NCI-H2171 (cell line): Measurements from ENCODE around the gene PAQR3.
"Not testable (repeated sequence)": the region's sequence is repeated elsewhere in the genome, so short reads cannot be mapped to it uniquely, and the experiment has no call there.

Experiments
- DNase-seq: peaks from one replicate; lab custom pipeline; 2025; lab: John Stamatoyannopoulos, UW

The PAQR3 gene

DNA sequence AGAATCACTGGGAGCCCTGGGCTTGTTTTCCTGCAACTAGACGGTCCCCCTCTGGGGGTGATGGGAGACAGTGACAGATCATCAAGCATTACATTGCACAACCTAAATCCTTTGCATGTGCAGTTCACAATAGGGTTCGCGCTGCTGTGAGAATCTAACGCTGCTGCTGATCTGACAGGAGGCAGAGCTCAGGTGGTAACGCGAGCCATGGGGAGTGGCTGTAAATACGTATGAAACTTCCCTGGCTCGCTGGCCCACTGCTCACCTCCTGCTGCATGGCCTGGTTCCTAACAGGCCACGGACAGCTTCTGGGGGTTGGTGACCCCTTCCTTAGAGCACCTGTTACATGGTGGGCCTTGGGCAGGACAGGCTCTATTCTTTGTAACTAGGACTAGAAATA is 10.4 kb downstream of the PAQR3 start:
- no peak for DNase-seq

DNA sequence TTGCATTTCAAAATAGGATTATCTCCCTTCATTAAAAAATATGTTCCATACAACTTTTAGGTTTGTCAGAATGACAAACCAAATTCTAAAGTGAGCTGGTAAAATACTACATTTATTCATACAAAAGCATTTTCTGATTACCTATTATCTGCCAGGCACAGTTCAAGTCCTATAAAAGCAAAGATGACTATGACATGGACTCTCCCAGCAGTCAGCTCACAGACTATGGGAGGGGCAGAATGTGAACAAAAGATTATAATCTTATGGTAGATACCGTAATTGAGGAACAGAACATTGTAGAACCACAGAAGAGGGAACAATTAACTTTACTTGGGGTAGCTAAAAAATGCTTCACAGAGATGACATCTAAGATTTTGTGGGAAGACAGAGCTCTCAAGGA is 12.4 kb downstream of the PAQR3 start:
- no peak for DNase-seq

DNA sequence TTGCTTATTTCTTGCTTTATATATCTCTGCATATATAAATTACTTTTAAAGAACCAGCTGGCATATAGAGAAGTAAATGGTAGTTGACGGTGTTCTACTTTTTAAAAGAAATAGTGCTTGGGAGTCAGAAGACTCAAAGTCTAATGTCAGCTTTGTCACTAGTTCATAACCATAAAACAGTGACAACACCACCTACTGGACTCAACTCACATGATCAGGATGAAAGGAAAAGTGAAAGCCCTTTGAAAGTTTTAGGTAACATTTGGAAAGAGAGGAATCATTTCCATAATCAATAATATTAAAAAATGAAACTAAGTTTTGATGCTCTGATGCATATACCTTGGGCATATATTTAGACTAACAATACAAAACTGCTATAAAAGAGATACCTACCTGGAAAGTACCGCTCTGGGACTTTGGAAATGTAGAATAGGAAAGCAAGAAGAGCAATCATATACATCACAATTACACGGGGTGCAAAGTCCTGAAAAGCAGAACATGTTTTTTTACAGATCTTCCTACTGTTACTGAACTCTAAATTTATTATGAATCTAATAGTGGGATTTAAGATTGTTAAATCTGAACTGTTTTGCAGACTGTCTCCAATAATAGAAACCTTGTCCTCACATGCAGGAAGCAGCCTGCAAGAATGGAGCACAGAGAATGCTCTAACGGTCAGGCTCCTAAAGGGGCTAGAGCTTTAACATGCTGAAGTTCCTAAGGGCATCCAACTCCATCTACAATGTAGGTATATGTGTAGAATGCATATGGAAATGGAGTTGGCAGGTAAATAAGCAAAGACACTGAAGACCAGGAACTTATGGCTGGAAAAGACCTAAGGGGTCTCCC is 15.6 kb downstream of the PAQR3 start:
- DNase-seq = no peak

DNA sequence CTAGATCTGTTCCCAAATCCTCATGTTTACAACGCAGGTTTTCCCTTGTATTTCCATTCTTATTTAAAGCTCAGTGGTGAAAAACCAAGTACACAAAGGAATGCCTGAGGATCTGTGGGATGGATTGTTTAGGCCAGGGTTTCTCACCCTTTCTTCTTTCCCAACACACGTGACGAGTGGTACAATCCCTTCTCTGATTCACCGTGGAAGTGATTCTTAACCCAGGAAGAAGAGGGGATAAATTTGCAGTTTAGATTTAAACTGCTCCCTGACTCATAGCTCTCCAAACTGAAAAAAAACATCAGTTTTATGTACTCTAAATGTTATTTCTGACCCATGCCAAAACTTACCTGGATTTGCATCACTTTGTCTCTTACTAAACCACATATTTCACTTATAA is 17.0 kb downstream of the PAQR3 start:
- DNase-seq = no peak

DNA sequence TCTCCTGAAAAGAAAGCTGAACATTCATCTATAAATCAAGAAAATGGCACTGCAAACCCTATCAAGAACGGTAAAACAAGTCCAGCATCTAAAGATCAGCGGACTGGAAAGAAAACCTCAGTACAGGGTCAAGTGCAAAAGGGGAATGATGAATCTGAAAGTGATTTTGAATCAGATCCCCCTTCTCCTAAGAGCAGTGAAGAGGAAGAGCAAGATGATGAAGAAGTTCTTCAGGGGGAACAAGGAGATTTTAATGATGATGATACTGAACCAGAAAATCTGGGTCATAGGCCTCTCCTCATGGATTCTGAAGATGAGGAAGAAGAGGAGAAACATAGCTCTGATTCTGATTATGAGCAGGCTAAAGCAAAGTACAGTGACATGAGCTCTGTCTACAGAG is 28.6 kb downstream of the PAQR3 start:
- DNase-seq = no peak

DNA sequence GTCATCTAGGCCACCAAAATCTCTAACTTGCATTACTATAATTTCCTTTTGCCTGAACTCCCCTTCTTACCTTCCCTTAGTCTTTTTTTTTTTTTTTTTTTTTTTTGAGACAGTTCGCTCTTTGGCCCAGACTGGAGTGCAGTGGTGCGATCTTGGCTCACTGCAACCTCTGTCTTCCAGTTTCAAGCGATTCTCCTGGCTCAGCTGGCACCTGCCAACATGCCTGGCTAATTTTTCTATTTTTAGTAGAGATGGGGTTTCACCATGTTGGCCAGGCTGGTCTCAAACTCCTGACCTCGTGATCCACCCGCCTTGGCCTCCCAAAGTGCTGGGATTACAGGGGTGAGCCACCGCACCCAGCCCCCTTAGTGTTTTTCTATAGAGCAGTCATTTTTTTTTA is 30.3 kb downstream of the PAQR3 start:
- DNase-seq = not testable (repeated sequence)

DNA sequence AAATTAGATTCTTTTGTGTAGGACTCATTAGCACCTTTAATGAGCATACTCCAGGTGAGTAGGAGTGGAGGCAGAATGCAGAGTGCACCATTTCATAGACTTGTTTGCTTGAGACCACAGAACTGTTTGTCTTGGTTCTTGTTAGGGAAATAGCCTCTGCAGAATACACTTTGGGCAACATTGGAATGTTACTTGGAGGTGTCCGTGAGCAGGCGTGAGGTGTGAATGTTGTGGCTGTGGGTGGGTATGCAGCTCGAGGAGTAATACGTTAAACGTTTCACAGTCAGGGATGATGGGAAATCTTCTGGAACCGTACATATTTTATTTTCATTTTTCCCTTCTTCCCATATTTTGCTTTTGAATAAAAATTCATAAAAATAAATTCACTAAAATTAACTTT is 31.6 kb downstream of the PAQR3 start:
- DNase-seq = no peak

DNA sequence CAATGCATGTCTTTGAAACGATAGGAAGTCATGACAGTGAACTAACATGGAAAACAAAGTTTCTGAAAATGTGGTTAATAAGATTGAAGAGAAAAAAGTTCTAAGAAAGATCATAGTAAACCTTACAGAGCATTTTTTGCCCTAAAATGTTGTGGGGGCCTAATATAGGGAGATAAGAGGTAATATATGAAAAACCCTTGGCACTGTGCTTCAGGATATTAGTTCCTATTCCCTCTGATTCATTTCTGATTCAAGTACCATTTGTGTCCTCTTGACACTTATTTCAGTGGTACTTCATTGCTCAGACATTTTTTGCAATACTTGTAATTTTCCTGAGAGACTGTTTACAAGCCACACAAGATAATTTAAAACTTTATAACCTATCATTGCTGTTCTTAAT is 35.1 kb downstream of the PAQR3 start:
- no peak for DNase-seq

DNA sequence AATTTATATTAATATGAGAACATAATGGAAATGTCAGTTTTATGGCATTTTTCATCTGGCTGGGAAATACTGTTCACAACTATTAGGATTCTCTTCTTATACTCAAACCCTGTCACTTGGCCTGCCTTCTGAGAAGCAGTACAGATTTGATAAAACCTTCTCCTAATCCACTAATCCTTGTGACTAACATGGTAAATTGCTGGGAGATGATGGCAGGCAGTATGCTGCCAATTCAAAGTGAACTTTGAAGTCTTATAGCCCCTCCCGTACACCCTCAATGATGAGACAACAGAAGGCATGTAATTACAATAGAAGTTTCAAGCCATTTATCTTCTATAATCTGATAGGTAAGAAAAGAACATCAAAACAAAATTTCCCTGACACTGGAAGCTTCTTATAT is 36.9 kb downstream of the PAQR3 start:
- DNase-seq = no peak

DNA sequence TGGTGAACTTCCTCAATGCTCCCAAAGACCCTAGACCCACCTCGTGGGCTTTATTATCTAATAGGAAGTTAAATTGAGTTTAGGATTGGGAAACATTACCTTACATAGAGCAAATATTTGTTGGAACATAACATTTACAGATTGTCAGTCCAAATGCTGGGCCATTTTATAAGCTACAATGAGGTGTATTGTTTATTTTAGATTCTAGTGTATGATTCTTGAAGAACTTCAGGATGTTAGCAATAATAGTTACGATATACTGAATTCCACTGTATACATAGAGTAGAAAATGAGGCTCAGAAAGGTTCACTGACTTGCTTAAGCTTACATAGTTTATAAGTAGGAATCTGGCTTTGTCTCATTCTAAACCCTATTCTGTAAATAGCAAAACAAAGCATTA is 37.4 kb downstream of the PAQR3 start:
- no peak for DNase-seq

DNA sequence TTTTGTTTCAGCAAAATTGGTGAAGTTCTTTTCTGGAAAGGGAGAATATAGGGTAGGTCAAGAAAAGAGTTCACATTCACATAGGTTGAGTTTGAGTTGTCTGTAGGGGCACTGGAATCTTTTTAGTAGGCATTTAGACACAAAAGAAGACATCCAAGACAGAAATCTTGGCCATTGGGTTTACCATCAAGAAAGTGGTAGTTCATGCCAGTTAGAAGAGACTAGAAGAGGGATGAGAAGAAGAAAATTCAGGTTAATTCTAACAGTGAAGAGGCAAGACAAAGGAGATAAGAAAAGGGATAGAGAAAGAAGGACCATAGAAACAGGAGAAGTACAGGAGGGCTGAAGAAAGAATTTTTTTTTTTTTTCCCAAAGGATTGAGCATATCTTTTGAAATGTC is 39.9 kb downstream of the PAQR3 start:
- no peak for DNase-seq

DNA sequence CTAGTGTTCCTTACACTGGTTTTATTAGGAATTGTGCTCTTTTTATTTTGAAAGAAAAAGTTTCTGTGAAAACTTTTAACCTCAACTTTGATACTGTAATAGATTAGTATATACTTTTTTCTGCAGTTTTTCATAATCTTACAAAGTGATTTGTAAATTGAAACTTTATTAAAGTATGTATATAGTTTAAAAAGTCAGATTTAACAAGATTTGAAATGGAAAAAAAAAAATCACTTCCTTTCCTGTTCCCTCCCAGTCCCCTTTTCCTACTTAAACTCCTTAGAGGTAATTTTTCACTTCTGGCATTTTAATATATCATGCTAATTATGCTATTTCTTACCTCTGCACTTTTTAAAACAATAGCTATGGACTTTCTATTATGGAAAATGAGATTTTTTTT is 49.3 kb downstream of the PAQR3 start:
- no peak for DNase-seq

DNA sequence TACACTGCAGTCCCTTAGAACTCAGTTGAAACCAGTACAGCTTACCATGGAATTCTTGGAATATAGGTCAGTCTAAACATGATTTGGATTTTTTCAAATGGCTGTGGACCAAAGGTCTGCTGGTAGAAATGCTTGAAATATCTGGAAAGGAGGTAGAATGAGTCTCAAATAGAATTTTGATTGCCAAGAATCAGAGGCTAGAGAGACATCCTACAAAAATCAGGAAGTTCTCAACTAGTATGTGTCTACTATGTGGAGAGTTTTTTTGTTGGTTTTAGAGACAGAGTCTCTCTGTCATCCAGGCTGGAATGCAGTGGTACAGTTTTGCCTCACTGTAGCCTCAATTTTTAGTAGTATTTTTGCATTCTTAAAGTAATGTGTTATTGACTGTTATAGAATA is 53.6 kb downstream of the PAQR3 start:
- DNase-seq = no peak

DNA sequence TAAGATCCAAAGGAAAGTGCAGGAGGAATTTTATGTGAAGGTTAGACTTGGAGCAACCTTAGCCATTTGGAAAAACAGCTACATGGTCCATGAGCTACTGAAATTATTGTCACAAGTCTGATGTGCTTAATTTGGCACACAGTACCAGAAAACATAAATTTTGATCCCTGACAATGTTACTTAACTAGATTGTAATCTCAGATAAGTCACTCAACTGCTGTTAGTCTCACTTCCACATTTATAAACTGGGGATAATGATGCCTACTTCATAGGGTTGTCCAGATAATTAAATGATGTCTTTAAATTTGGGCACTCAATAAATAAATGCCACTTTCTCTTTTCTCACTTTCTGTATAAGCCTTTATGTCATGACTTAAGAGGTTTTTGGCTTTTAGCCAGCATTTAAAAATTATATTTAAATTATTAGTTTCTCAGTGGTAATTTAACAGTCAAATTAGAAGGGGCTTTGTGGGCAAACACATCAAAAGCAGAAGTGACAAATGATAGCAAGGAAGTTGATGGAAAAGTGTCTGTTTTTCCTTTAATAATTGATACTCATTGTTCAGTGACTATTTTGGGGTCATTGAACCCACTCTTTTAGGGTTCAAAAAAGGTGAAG is 58.3 kb downstream of the PAQR3 start:
- DNase-seq = no peak

DNA sequence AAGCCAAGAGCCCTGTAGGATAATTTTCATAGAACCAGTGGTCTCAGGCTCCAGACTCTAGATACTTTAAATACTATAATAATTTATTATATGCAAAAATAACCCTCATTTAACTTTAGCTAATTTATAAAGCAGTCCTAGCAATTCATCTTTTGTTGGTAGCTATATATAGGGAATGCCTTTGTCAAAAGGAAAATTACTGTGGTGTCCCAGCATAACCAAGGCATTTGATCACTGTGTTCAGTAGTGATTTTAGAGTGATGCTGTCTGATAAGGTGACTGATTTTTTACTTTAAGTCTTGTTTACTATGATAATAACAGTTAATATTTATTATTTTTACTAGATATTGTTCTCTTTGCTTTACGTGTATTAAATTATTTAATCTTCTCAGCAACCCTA is 61.2 kb downstream of the PAQR3 start:
- no peak for DNase-seq

DNA sequence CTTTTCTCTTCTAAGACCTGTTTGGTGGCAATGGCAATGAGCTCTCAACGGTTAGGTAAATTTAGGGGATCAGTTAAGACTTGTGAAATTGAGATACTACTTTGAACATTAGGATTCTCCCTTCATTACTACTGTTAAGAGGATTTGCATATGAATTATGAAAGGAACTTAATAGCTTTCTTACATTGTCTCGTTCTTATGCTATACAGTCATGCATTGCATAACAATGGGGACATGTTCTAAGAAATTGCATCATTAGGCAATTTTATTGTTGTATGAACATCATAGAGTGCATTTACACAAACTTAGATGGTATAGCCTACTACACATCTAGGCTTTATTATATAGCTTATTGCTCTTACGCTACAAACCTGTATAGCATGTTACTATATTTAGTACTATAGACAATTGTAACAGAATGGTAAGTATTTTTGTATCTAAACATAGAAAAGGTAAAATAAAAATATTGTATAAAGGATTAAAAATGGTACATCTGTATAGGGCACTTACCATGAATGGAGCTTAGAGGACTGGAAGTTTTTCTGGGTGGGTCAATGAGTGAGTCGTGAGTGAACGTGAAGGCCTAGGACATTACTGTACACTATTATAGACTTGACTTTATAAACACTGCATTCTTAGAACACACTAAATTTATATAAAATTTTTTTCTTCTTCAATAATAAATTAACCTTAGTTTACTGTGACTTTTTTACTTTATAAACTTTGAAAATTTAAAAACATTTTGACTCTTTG is 62.5 kb downstream of the PAQR3 start:
- DNase-seq = no peak

DNA sequence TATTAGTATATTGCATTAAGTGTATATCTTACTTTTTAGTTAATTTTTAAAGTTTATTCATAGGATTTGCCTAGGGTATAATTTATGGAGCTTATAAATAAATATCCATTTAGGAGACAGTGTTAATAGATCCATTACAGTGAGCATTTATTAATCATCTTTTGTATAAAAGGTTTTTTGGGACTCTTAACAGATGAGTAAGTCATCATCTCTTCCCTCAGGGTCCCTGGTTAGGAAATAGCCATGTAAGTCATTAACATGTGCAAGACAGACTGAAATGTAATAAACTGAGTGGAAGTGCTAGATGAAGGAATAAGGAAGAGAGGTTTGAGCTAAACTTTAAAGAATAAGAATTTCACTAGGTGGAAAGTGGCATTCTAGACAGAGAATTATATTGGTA is 69.2 kb downstream of the PAQR3 start:
- DNase-seq = no peak

DNA sequence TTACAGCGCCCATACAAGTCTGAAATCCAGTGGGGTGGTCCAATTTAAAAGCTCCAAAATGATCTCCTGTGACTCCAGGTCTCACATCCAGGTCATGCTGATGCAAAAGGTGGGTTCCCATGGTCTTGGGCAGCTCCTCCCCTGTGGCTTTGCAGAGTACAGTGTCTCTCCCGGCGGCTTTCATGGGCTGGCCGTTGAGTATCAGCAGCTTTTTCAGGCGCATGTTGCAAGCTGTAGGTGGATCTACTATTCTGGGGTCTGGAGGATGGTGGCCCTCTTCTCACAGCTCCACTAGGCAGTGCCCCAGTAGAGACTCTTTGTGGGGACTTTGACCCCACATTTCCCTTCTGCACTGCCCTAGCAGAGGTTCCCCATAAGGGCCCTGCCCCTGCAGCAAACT is 70.5 kb downstream of the PAQR3 start:
- not testable (repeated sequence) for DNase-seq

DNA sequence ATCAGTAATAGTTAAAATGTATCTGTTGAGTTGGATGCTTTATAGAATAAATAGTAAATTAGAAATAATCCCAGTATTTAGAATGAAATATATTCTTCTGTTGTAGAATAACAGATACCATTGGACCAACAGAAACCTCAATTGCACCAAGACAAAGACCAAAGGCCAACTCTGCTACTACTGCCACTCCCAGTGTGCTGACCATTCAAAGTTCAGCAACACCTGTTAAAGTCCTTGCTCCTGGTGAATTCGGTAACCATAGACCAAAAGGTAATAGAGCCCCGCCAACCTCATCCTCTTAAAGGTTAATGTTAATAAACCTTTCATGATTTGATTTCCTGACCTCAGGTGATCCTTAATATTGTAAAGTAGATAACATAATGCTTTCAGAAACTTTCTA is 73.8 kb downstream of the PAQR3 start:
- no peak for DNase-seq

DNA sequence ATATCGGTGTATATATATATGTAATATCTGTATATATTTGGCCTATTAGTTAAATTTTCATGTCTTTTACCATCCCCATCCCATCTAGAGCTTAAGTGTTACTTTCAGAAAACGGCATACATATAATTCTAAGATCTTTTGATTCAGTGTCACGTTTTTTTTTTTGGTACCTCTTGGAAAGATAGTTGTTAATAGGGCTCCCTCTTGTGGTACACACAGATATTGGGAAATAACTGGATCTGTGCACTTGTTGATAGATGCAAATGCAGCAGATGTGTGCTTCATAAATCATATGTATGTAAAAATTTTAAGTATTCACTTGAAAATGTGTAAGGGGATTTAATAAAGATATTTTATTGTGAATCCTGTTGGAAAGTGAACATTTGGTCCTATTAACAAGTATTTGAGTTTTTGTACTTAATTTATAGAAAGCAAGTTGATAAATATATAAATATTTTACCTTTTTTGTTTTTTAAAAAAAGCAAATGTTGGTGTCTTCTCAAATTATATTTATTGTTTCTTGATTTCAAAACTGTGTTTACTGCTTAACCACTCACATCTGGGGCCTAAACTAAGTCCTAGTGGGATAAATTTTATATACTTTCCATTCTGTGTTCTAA is 74.7 kb downstream of the PAQR3 start:
- DNase-seq = peak; percentile 38

DNA sequence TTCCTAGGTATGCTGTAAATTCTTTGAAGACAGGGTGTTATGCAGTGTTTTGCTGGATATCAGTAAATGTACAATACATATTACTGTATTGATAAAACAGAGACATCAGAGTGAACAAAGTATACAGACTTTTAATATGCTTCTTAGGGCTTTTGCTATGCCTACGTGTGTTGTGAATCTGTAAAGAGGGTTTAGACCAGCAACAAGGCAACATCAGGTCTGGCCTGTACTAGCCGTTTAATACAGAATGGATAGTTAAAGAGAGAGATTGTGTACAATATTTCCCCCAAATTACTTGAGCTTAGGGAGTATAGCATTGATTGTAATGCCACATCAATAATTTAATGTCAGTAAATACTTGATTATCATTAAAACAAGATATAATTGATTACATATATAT is 75.2 kb downstream of the PAQR3 start:
- no peak for DNase-seq

DNA sequence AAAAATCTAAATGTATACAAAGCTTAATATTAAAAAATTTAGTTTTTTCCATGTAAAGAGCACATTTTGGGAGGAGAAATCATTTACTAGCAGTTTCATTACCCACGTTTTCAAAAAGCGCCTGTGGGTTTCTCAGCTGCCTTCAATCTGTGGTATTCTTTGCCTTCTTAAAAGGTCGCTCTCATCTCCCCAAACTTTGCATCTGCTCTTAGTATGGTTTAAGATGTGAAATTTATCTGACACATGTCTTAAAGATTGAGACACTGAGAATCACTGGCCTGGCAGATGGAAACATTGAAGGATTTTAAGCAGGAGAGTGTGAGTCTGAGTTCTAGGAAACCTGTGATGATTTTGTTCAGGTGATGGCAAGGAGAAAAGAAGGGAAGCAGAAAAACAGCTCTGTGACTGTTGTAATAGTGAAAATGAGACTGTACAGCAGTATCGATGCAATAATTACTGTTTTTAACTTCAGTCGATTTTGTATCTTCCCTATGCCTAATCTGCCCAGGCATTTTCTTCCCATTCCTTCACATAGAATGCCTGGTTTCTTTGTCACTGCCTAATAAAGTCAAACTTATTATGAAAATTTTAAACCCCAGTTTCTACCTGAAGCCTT is 75.9 kb downstream of the PAQR3 start:
- no peak for DNase-seq
